GM23248 (cell line): ENCODE results near the gene BTAF1.

Experiments
- EZH2 ChIP-seq: fragments of 200-600 bp; sonication (generic); IDR thresholded peaks from 2 replicates; pipeline ENCODE4 v1.6.1; 2018; ENCODE audit warnings: antibody characterized with exemption, mild to moderate bottlenecking; ENCODE audit not compliant: insufficient read depth, poor library complexity, severe bottlenecking
- EZH2phosphoT487 ChIP-seq: fragments of 200-600 bp; sonication (generic); IDR thresholded peaks from 2 replicates; pipeline ENCODE4 v1.6.1; 2018; ENCODE audit warnings: antibody characterized with exemption, moderate library complexity, mild to moderate bottlenecking, low read depth; ENCODE audit not compliant: insufficient read depth

GRCh38 chr10:92045641-92046106 is 122.1 kb downstream of the BTAF1 start:
- TF ChIP-seq EZH2 (no peak), EZH2phosphoT487 (no peak)
